HFFc6 (cell line): ENCODE measurements around the gene ZNF407. TPM values are rescaled to one million over a fixed set of nuclear protein-coding genes. Genes with fewer than 3 reads are reported as not detected.

Experiments used
- DNase-seq: peaks from one replicate; pipeline ENCODE4 v3.0.0-alpha.2; 2018
- H3K27ac Mint-ChIP-seq: 2 replicates; pipeline ENCODE4 v1.8.0; 2020; ENCODE audit warnings: mild to moderate bottlenecking, mixed read lengths
- H3K27me3 Mint-ChIP-seq: 2 replicates; pipeline ENCODE4 v1.8.0; 2021; ENCODE audit warnings: mild to moderate bottlenecking, moderate library complexity, mixed read lengths; ENCODE audit not compliant: insufficient read depth
- H3K36me3 Mint-ChIP-seq: 2 replicates; pipeline ENCODE4 v1.8.0; 2021; ENCODE audit warnings: low read depth, mixed read lengths
- H3K4me1 Mint-ChIP-seq: 2 replicates; pipeline ENCODE4 v1.8.0; 2020; ENCODE audit warnings: low read depth, mixed read lengths
- H3K4me3 Mint-ChIP-seq: 2 replicates; pipeline ENCODE4 v1.8.0; 2020; ENCODE audit warnings: mild to moderate bottlenecking, moderate library complexity, mixed read lengths
- H3K9me3 Mint-ChIP-seq: 2 replicates; pipeline ENCODE4 v1.8.0; 2020; ENCODE audit warnings: mild to moderate bottlenecking, mixed read lengths
- CTCF ChIP-seq: fragments of 200-600 bp; sonication (generic); IDR thresholded peaks from 2 replicates; pipeline ENCODE4 v1.5.0; 2021; ENCODE audit warnings: antibody characterized with exemption, mild to moderate bottlenecking
- total RNA-seq, 6 experiments: library from RNA; stranded (reverse); fragmentation: NEBNext Ultra II Directional; extraction: Animal tissue kit (Norgen Biotek cat#: 25700); gene quantifications; 2 replicates in 1 of 6; 3 replicates in 5 of 6; pipeline ENCODE4 v1.2.3, GENCODE V29; 2021

Gene ZNF407
- total RNA-seq, 6 experiments from 2014 or later = 7.9 to 9.7 (median 9.1) TPM

GRCh38 chr18:74828200-74828599 is 230.5 kb downstream of the ZNF407 start:
- Mint-ChIP-seq H3K36me3 (peaks cover 14% of the 10 kb centered on the region), H3K9me3 (no peaks in the 10 kb centered on the region), H3K27me3 (no peaks in the 10 kb centered on the region; the same call in 1 of the 2 replicates), H3K4me3 (no peak overlapping the region), H3K27ac (no peak overlapping the region), H3K4me1 (peaks cover 8% of the 10 kb centered on the region)
- no peak for DNase-seq
- TF ChIP-seq CTCF = no peak

GRCh38 chr18:74831571-74832250 is 234.0 kb downstream of the ZNF407 start:
- DNase-seq = no peak
- peaks cover 35% of the 10 kb centered on the region for H3K4me1 Mint-ChIP-seq
- H3K9me3 Mint-ChIP-seq = no peaks in the 10 kb centered on the region
- H3K36me3 Mint-ChIP-seq = peaks cover 5% of the 10 kb centered on the region
- no peak overlapping the region for H3K27ac Mint-ChIP-seq
- no peak overlapping the region for H3K4me3 Mint-ChIP-seq
- TF ChIP-seq CTCF = no peak
- no peaks in the 10 kb centered on the region; the same call in 1 of the 2 replicates for H3K27me3 Mint-ChIP-seq

GRCh38 chr18:74832381-74832780 is 234.7 kb downstream of the ZNF407 start:
- Mint-ChIP-seq H3K27ac (no peak overlapping the region), H3K27me3 (no peaks in the 10 kb centered on the region; the same call in 1 of the 2 replicates), H3K36me3 (peaks cover 5% of the 10 kb centered on the region), H3K4me1 (peaks cover 39% of the 10 kb centered on the region), H3K4me3 (no peak overlapping the region), H3K9me3 (no peaks in the 10 kb centered on the region)
- DNase-seq = no peak
- TF ChIP-seq CTCF = no peak

- no peak for TF ChIP-seq CTCF
- H3K36me3 Mint-ChIP-seq = peaks cover 5% of the 10 kb centered on the region
- no peak overlapping the region for H3K4me3 Mint-ChIP-seq
- H3K27ac Mint-ChIP-seq = no peak overlapping the region
- H3K27me3 Mint-ChIP-seq = no peaks in the 10 kb centered on the region; the same call in 1 of the 2 replicates
- no peaks in the 10 kb centered on the region for H3K9me3 Mint-ChIP-seq
- DNase-seq = no peak
- H3K4me1 Mint-ChIP-seq = peaks cover 39% of the 10 kb centered on the region
Observed at GRCh38 chr18:74832999-74833398, 235.3 kb downstream of the ZNF407 start.

- H3K27me3 Mint-ChIP-seq = no peaks in the 10 kb centered on the region; the same call in 1 of the 2 replicates
- H3K9me3 Mint-ChIP-seq = no peaks in the 10 kb centered on the region
- no peak for TF ChIP-seq CTCF
- peaks cover 7% of the 10 kb centered on the region for H3K36me3 Mint-ChIP-seq
- no peak overlapping the region for H3K27ac Mint-ChIP-seq
- H3K4me1 Mint-ChIP-seq = peaks cover 43% of the 10 kb centered on the region
- no peak for DNase-seq
- H3K4me3 Mint-ChIP-seq = no peak overlapping the region
Observed at GRCh38 chr18:74834424-74835309, 237.0 kb downstream of the ZNF407 start.
